ENCODE measurements around the gene DTNA.
"Not testable (repeated sequence)": the region's sequence is repeated elsewhere in the genome, so short reads cannot be mapped to it uniquely, and the experiment has no call there.

Gene DTNA

DNA sequence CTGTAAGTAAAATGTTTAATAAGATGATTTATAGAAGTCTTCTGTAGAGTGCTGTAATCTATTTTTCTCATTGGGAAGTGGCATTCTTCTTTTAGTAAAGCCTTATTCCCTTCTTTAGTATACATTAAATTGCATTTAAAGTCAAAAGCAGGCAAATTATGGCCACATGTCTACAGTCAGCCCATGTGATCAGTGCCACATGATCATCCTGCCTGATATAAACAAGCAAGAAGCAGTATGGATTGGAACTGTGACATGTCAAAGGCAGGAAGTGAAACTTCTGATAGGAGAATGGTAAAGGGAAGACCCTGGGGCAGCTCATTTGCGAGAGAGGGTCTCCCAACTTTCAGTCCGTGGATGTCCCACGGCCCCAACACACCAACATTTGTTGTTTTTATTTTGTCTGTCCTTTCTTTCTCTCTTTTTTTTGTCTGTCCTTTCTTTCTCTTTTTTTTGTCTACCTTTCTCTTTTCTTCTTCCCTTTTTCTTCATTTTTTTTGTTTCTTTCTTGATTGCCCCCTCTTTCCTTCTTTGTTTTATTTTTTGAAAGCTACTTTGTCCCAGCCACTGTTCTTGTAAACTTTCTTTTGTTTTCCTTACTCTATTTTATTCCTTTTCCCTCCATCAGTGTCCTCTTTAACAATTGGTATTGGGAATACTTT lies 154.9 kb downstream of the DTNA start:
- no peak for DNase-seq

DNA sequence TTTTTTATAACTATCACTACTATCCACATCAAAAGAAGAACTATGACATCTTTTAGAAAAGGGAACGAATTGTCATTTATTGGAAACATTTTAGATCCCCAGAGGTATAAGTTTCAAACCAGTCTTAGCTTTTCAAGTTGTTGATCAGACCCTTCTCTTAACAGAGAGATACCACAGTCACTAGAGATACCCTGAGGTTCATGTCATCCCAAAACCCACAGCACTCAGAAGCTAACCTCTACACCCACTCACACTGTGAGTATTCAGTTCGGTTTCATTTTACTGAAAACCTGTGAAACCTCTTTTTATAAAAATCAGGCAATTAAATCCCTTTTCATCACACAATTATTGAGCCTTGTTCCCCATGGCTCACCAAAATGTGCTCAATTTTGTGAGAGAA lies 156.2 kb downstream of the DTNA start:
- no peak for DNase-seq

DNA sequence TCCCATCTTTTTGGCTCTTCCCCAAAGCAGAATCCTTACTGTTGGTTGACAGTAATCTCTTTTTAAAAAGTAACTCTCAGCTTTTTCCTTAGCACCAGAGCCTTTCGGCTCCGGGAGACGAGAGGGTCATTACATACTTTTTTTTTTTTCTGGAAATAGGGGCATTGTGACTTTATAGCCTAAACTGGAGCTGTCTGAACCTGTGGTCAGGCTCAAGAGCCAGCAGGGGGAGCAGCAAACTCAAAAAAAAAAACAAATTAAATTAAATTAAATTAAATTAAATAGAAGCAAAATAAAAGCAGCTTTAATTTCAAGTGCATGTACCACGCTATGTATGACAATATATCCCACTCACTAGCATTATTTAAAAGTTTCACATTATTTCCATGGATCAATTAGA lies 156.6 kb downstream of the DTNA start:
- no peak for DNase-seq

DNA sequence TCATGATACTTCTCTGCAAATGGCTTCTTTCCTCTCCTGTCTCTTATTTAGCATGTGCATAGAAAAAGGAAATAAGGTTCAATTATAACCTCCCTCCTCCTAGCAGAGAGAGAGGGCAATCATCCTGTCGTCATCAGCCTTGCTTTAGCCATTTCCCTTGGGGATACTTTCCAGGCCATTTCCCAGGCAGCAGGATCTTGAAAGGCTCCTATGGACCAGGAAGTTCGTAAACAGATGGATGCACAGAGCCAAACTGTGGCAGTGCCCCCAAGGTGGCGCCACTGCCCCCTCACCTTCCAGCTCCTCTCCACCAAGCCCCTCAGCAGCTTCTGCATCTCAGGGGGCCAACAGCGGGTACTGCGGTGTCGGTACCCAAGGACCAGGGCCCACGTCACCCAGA lies 157.4 kb downstream of the DTNA start:
- no peak for DNase-seq

DNA sequence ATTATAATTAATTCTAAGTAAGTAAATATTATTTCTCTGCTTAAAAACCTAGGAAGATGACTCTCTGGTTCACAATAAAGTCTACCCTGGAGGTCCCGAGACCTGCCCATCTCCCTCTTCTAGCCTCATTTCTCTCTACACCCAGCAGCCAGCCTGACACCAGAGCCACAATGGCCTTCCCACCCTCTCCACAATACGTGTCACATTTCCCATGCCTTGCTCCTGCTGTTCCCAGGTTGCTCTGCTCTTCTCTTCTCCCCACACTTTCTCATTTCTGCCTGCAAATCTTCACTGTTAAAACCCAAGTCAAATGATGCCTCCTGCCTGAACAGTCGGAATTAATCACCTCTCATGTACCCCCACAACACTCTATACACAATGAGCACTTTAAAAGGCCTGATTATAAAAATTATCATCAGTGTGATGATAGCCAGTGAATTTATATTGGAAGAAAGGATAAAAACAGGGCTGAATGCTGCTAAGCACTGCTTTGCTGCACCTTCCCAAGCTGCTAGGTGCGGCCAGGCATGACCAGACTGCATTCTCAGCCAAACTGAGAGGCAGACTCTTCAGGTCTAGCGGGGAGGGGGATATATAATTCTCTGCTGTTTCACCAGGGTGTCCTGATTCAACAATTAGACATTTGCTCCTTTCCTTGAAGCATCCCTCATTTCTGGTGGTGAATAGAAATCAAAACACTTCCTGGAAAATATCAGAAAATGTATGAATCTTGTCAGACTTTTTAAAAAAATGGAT lies 160.6 kb downstream of the DTNA start:
- no peak for DNase-seq

DNA sequence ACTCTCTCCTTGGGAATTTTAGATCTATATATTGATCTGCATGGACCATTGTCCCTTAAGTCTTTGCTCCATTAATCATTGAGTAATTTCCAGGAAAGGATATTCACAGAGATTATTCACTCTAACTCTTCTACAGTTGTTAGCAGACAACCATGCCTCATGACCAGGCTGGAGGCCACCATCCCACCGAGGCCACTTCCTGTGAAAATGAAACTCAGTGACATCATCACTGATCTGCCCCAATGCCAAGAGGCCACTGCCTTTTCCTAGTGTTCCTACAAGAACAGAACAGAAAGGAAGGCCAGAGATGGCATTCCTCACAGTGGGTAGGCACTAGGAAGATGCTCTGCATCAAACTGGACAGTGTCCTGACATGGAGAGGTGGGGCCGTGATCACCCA lies 161.3 kb downstream of the DTNA start:
- DNase-seq: no peak

DNA sequence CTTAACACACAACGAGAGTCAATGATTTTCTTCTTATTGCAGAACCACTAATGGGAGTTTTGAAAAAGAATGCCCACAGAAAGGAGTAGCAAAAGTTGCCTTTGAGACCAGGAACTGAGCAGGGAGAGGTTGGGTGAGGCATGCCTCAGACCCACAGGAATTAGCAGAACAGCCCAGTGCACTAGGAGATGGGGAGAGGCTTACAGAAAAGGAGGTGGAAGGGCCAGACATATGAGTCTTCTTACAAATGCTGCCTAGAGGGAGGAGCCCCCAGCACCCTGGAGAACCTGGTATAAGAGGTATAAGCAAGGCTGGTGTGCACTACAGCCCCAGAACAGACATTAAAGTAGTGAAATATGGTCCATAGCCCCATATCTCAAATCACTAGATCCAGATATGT lies 162.0 kb downstream of the DTNA start:
- DNase-seq: no peak

DNA sequence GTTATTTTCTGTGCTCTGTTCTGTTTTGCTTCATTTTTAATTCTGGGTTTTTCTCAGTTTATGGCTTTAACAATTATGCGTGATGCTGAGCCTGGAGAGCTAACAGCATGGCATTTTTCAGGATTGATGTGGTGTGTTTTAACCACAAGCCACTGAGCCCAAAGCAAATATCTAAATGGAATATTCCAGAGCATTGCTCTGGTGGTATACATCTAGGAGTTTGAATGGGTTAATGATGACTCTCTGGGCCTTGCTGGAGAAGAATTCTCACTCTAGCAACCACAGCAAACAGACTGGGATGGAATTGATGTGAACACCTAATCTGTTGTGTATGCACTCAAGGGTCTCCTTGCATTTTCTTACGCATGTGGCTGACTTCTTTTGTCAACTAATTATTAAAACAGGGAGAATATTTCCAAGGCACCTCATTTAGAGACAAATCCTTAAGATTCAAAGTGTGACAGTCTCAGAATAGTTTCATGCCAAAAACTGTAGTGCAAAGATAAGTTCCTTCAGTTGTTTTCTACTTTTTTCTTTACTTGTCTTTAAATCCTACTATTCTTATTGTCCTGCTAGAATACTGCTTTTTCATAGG lies 164.0 kb downstream of the DTNA start:
- no peak for DNase-seq

DNA sequence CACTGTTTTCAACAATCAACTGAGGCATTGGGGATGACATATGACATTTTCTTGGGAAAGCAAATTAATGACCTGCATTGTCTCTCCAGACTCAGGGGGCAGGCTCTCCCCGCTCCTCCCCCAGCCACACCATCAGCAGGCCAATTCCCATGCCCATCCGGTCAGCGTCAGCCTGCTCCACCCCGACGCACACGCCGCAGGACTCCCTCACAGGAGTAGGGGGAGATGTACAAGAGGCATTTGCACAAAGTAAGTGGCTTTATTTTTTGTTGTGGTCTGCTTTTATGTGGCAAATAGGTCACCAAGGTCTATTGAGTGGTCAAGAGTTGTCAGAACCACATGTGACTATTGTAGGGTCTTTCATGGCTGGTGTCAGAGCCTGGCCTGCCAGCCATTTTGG lies 165.1 kb downstream of the DTNA start:
- no peak for DNase-seq

DNA sequence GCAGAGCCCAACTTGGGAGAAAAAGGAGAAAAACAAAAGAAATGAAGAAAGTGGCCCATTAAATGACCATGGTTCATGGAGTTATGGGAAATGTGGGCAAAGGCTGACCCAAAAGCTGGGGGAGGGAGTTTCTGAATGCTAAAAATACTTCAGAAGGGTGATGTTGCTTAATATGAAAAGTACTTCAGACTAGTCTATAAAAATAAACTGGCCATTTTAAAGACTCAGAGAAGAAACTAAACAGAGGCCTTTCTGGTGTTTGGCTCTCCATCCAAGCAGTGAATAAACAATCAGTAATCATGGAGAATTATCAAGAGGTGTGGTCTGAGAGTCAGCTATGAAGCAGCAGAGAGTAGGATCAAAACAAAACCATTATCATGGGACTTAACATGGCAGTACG lies 170.3 kb downstream of the DTNA start:
- DNase-seq: no peak

DNA sequence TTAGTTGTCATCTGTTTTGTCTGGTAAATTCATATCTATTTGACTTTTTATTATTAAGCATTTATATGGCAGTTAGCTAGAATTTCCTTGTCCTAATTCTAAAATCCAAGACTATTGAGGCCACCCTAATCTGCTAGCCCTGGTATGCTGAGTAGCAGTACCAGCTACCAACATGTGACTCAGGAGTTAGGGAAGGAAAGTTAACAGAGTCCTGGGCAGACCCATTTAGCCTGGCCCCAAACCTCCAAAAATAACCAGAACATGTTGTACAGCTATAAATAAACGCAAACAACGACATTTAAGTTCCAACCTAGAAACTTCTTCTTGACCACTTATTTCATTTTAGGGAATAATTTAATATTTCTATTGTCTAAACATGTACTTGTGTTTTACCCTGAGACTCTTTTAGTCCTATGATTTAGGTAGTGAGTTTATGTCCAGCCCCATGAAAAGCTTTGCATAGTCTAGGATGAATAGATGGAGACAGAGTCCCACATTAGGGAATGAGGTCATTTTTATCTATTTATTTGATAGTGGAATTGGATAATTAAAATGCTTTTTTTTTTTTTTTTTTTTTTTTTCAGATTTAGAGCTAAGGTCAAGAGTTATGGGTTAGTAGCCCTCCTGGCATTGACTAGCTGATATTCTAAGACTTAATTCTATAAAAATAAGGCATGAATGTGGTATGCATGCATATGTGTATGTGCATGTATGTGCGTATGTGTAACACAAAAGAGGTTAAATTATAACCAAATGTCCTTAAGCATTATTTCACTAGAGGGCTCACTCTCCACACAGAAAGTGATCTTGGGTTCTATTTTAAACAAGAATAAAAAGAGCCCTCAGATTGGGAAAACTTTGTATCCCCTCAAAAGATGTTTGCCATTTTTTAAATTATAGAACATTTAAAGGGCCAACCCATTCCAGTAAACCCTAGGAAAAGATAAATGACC lies 171.1 kb downstream of the DTNA start:
- no peak for DNase-seq

DNA sequence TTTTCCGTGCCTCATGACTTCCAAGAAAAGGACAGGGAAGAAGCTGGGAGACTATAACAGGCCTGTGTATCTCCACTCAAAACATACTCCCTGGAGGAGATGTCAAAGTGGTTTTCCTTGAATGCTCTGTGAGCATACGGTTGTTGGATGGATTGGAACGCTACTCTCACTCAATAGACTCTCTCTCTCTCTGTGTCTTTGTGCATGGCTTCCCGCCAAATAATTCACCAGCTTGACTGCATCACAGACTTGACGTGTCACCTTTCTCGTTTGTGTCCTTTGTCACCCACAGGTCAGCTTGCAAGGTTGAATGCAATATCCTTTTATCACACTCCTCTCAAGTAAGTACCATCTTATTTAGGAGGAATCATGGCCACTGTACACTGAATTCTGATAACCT lies 174.3 kb downstream of the DTNA start:
- DNase-seq: no peak

DNA sequence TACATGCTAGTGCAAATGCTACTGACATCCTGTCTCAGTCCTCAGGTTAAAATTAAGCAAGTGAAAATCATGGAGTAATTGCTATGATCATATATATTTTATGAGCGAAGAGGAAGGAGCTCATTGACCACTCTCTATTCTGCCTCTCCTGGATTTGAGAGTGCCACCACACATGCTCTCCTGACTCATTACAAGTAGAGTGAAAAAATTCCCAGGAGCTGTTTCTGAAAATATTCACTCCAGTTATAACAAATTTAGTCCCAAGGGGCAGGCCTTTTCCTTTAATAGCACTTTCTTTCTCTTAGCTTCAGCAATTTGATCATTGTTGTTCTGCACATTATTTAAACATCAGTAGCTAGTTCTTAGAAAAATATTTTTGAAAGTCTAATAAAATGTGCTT lies 176.1 kb downstream of the DTNA start:
- DNase-seq: no peak

DNA sequence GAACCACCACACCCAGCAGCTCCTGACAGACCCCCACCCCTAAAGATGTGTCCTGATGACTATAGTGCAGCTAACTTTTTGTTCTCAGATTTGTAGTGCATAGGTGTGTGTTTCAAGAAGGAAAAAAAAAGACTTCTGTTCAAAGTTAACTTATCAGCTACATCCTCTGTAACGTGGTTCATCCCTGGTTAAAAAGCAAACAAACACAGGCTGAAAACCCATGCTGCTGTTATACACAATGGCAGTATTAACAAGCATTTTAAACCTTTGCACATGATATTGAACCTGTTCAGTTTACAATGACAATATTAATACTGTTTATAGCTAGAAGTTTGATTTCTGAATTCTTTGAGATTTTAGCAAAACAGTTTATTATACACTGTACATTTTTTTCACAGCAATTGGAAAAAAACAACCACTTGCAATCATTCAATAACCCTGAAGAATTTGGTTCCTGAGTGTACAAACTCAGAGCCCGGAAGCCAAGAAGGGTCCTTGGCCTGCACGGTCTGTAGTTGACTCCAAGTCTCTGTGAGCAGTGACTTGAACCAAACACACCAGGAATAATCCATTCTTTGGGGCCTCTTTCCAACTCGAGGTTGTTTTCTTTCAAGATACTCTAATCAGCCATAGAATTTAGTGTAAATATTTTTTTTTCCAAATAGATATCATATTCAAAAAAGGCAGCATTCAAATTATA lies 177.9 kb downstream of the DTNA start:
- DNase-seq: no peak

DNA sequence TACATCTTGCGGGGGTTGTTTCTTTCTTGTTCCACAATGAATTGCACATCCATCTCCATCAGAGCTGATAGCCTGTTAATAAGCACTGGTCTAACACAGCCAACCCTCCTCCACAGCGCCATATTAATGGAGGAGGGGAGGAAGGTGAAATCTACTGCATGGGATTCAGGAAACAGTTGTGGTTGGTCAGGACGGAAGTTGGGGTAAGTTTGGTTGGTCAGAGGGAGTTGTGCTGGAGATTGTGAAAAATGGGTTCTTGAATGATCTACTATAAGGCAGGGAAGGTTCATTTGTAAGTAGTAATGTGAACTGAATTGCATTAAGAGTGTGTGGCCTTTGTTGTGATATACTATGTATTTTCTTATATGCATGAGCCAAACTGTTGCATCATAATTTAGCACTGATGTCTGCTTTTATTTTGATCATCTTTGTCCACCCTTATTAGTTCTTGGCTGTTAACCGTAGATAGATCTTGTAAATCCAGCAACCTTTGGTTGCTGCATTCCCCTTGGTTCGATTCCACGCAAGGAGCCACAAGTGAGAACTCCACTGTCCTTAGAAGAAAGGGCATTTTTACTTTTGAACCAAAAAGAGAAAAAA lies 180.5 kb downstream of the DTNA start:
- no peak for DNase-seq

DNA sequence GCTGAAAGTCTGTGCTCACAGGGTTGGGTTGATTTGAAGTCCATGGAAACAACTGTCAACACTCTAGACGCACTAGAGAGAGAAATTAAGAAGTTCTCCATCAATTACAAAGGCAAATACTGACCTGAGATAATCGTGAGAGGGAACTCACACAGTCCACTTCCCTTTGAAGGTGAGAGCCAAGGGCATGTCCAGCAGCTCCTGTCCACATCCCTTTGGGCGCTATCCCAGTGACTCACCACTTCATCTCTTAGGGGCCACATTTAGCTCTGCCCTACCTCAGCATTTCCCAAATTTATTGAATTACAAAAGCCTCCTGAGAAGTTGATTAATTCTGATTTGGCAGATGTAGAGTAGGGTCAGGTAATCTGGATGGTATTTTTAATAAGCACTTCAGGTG lies 182.3 kb downstream of the DTNA start:
- no peak for DNase-seq

DNA sequence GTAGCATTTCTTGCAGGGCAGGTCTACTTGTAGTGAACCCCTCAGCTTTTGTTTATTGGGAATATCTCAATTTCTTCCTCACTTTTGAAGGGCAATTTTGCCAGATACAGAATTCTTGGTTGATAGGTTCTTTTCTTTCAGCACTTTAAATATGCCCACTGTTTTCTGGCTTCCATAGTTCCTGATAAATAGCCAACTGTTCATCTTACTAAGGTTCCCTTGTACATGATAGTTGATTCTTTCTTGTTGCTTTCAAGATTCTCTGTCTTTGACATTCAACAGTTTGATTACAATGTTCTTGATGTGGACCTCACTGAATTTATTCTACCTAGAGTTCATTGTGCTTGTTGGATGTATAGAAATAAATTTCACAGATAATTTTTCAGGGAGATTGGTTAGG lies 183.1 kb downstream of the DTNA start:
- DNase-seq: no peak

DNA sequence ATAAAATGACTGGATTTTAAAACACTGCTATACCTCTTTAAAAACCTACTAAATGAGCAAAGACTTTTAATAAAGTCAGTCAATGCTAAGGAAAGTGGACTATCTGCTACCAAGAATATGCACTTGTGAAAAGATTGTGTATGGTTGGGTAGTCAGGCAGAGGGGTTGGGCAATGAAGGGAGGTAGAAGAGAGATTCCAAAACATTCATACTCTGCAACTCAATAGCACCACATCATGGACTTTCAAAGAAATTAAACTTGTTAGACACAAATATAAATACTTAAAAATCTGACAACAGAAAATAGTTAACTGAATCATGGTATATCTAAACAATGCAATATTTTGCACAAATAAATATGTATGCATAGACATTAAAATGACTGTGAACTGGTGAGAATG lies 191.2 kb downstream of the DTNA start:
- DNase-seq: no peak

DNA sequence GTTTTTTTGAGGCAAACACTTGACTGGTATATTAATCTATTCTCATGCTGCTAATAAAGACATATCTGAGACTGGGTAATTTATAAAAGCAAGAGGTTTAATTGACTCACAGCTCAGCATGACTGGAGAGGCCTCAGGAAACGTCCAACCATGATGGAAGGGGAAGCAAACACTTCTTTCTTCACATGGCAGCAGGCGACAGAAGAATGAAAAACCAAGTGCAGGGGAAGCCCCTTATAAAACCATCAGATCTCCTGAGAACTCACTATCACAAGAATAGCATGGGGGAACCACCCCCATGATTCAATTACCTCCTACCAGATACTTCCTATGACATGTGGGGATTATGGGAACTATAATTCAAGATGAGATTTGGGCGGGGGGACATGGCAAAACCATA lies 194.9 kb downstream of the DTNA start:
- no peak for DNase-seq

DNA sequence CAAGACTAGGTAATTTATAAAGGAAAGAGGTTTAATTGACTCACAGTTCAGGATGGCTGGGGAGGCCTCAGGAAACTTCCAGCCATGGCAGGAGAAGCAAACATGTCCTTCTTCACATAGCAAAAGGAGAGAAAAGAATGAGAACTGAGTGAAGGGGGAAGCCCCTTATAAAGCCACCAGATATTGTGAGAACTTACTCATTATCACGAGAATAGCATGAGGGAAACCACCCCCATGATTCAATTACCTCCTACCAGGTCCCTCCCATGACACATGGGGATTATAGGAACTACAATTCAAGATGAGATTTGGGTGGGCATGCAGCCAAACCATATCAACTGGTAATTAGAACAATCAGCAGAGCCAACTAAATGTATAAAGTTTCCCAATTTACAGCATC lies 196.9 kb downstream of the DTNA start:
- not testable (repeated sequence) for DNase-seq

DNA sequence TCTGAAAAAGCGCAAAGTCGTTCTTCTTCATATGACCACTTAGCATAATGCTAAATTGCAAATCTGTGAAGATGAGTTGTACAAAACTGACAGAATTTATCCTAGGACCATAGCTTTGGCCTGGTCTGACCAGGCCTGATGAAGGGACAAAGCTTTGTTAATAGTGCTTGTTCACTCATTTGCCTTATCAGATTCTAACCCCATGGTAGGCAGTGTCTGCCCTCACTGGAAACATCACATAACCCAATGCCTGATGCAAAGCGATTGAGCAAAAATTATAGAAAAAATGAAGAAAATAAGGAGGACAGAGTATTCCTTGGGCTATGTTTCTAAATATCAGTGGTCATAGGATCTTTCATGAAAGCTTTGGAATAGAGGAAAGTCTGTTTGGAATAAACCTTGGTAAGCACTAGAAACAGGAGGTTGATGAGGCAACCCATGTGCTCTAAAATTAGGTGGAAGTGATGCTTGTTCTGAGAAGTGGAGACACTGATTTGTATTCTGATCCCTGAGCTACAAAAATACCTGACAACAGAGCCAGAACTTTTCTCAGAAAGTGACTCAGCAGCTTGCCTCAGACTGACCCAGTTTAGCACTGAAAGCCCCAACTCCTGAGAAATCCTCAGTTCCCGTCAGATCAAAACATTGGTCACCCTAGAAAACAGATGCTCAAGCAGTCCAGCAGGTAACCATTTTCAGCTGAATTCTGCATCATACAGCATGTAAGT lies 199.7 kb downstream of the DTNA start:
- DNase-seq: no peak

DNA sequence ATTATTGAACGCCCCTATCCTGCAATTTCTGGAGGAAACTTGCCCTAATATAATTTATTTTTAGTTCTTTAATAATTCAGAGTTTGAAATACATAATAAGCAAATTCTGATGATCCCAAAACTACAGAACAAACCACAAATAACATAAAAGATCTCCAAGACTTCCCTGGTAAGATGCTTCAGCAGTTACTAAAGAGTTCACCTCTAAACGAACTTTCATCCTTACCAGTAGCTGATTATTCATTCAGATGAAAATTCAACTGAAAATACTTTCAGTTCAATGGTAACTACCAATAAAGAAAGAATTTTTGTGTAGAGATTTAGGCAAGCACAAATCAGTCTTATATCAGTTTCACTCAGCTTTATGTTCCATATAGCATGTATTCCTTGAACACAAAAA lies 201.0 kb downstream of the DTNA start:
- DNase-seq: no peak

Data from cortex of kidney (tissue), 1 donor.